Mesothelial cell of epicardium (in vitro differentiated cells): ENCODE data around the gene SAMD8. TPM values are rescaled to one million over a fixed set of nuclear protein-coding genes. Genes with fewer than 3 reads are reported as not detected.
A peak's percentile ranks its signal among the peaks of the same experiment; 100 is the strongest.

Experiments
- DNase-seq, 2 experiments: peaks; one replicate each; pipeline ENCODE4 v3.0.0; 2021; ENCODE audit warnings: low spot score in 2 of 2; ENCODE audit not compliant: unreplicated experiment in 2 of 2
- H3K27ac Mint-ChIP-seq: 2 replicates; pipeline ENCODE4 v1.8.0; 2021; ENCODE audit warnings: mixed read lengths
- H3K27me3 Mint-ChIP-seq: 2 replicates; pipeline ENCODE4 v1.8.0; 2021; ENCODE audit warnings: low read depth, mixed read lengths
- H3K36me3 Mint-ChIP-seq: 2 replicates; pipeline ENCODE4 v1.8.0; 2021; ENCODE audit warnings: mixed read lengths
- H3K4me1 Mint-ChIP-seq: 2 replicates; pipeline ENCODE4 v1.8.0; 2021; ENCODE audit warnings: mixed read lengths
- H3K4me3 Mint-ChIP-seq: 2 replicates; pipeline ENCODE4 v1.8.0; 2021; ENCODE audit warnings: mild to moderate bottlenecking, moderate library complexity, mixed read lengths
- H3K9me3 Mint-ChIP-seq: 2 replicates; pipeline ENCODE4 v1.8.0; 2021; ENCODE audit warnings: mixed read lengths
- CTCF ChIP-seq: fragments of 200-600 bp; sonication (generic); IDR thresholded peaks from one replicate; pipeline ENCODE4 v1.5.0; 2021; ENCODE audit warnings: antibody characterized with exemption; ENCODE audit not compliant: unreplicated experiment
- total RNA-seq: library from RNA; stranded (reverse); gene quantifications from 3 replicates; pipeline ENCODE4 v1.2.1, GENCODE V29; 2021

Gene SAMD8
- total RNA-seq, 1 donor from 2014 or later, result 25.6 TPM

- no peaks in the 10 kb centered on the region for H3K9me3 Mint-ChIP-seq
- TF ChIP-seq CTCF, result no peak
- H3K27ac Mint-ChIP-seq, result peak overlapping the region; percentile 8
- DNase-seq, result no peak
- H3K4me3 Mint-ChIP-seq, result no peak overlapping the region
- H3K36me3 Mint-ChIP-seq, result peaks cover 4% of the 10 kb centered on the region
- no peaks in the 10 kb centered on the region for H3K27me3 Mint-ChIP-seq
- peaks cover 26% of the 10 kb centered on the region for H3K4me1 Mint-ChIP-seq
Measured at GRCh38 chr10:75207079-75207856, 95.8 kb downstream of the SAMD8 start.

GRCh38 chr10:75207857-75208144, 96.3 kb downstream of the SAMD8 start:
- Mint-ChIP-seq H3K36me3 (peaks cover 7% of the 10 kb centered on the region), H3K4me3 (no peak overlapping the region), H3K27ac (peak overlapping the region; percentile 8), H3K4me1 (peaks cover 31% of the 10 kb centered on the region), H3K27me3 (no peaks in the 10 kb centered on the region), H3K9me3 (no peaks in the 10 kb centered on the region)
- no peak for DNase-seq
- no peak for TF ChIP-seq CTCF

- no peaks in the 10 kb centered on the region for H3K9me3 Mint-ChIP-seq
- peaks cover 8% of the 10 kb centered on the region for H3K36me3 Mint-ChIP-seq
- no peaks in the 10 kb centered on the region for H3K27me3 Mint-ChIP-seq
- peak overlapping the region; percentile 40 for H3K27ac Mint-ChIP-seq
- peak overlapping the region; percentile 13 for H3K4me3 Mint-ChIP-seq
- H3K4me1 Mint-ChIP-seq, result peaks cover 32% of the 10 kb centered on the region
- DNase-seq, result no peak
- no peak for TF ChIP-seq CTCF
Measured at GRCh38 chr10:75208181-75208580, 96.7 kb downstream of the SAMD8 start.

GRCh38 chr10:75209086-75209920, 97.8 kb downstream of the SAMD8 start:
- peak overlapping the region; percentile 99 for H3K27ac Mint-ChIP-seq
- no peaks in the 10 kb centered on the region for H3K9me3 Mint-ChIP-seq
- TF ChIP-seq CTCF, result no peak
- no peaks in the 10 kb centered on the region for H3K27me3 Mint-ChIP-seq
- peak overlapping the region; percentile 90 for H3K4me3 Mint-ChIP-seq
- H3K36me3 Mint-ChIP-seq, result peaks cover 12% of the 10 kb centered on the region
- peaks cover 34% of the 10 kb centered on the region for H3K4me1 Mint-ChIP-seq
- DNase-seq, result no peak

GRCh38 chr10:75209921-75210281, 98.4 kb downstream of the SAMD8 start:
- H3K27ac Mint-ChIP-seq, result peak overlapping the region; percentile 99
- H3K9me3 Mint-ChIP-seq, result no peaks in the 10 kb centered on the region
- no peak for DNase-seq
- H3K36me3 Mint-ChIP-seq, result peaks cover 12% of the 10 kb centered on the region
- H3K4me1 Mint-ChIP-seq, result peaks cover 34% of the 10 kb centered on the region
- peak overlapping the region; percentile 90 for H3K4me3 Mint-ChIP-seq
- no peak for TF ChIP-seq CTCF
- no peaks in the 10 kb centered on the region for H3K27me3 Mint-ChIP-seq
